Measurements from ENCODE around the gene SGO1.
"Not testable (repeated sequence)": the region's sequence is repeated elsewhere in the genome, so short reads cannot be mapped to it uniquely, and the experiment has no call there.

DNA sequence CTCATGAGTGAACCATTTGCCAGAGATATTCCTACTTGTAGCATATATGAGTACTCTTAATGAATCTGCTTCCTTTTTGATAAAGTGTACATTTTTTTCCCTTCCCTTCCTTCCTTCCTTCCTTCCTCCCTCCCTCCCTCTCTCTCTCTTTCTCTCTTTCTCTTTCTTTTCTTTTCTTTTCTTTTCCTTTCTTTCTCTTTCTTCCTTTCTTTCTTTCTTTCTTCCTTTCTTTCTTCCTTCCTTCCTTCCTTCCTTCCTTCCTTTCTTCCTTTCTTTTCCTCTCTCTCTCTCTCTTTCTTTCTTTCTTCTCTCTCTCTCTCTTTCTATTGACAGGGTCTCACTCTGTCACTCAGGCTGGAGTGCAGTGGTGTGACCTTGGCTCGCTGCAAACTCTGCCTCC lies 27.5 kb upstream of the SGO1 start:
- TF ChIP-seq, protein P1, sequence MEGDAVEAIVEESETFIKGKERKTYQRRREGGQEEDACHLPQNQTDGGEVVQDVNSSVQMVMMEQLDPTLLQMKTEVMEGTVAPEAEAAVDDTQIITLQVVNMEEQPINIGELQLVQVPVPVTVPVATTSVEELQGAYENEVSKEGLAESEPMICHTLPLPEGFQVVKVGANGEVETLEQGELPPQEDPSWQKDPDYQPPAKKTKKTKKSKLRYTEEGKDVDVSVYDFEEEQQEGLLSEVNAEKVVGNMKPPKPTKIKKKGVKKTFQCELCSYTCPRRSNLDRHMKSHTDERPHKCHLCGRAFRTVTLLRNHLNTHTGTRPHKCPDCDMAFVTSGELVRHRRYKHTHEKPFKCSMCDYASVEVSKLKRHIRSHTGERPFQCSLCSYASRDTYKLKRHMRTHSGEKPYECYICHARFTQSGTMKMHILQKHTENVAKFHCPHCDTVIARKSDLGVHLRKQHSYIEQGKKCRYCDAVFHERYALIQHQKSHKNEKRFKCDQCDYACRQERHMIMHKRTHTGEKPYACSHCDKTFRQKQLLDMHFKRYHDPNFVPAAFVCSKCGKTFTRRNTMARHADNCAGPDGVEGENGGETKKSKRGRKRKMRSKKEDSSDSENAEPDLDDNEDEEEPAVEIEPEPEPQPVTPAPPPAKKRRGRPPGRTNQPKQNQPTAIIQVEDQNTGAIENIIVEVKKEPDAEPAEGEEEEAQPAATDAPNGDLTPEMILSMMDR (conservative IDR thresholded peaks at IDR 0.05; ENCODE audit: low read depth, low read length): not testable (repeated sequence)
- TF ChIP-seq EZH2 (IDR thresholded peaks at IDR 0.05; ENCODE audit: borderline replicate concordance, low read depth, low read length, poor library complexity, severe bottlenecking): not testable (repeated sequence)

Data from A673 (cell line).